Activated CD8-positive, alpha-beta T cell treated with anti-CD3 and anti-CD28 coated beads for 36 hours (primary cell): ENCODE data around the gene HEATR5A. TPM values are rescaled to one million over a fixed set of nuclear protein-coding genes. Genes with fewer than 3 reads are reported as not detected.

ENCODE experiments used
- ATAC-seq: fragments of 200-7000 bp; cut with Tn5 transposase; one replicate; pipeline ENCODE4 v1.10.0; 2021; ENCODE audit warnings: mild to moderate bottlenecking, moderate library complexity
- CTCF ChIA-PET: fragments of 350-600 bp; sonication (Branson Sonifier 250); formaldehyde crosslinking; loops from one replicate; lab custom pipeline; 2021; ENCODE audit warnings: antibody characterized with exemption; lab: Charles Lee
- POLR2A ChIA-PET: fragments of 350-600 bp; sonication (Branson Sonifier 250); formaldehyde crosslinking; loops from one replicate; lab custom pipeline; 2021; ENCODE audit warnings: antibody characterized with exemption; lab: Charles Lee
- DNase-seq: peaks from one replicate; pipeline ENCODE4 v3.0.0-alpha.2; 2020
- H3K27ac Mint-ChIP-seq: one replicate; pipeline ENCODE4 v1.8.0; 2021; ENCODE audit warnings: mild to moderate bottlenecking, mixed read lengths
- H3K27me3 Mint-ChIP-seq: one replicate; pipeline ENCODE4 v1.8.0; 2021; ENCODE audit warnings: mixed read lengths
- H3K36me3 Mint-ChIP-seq: one replicate; pipeline ENCODE4 v1.8.0; 2021; ENCODE audit warnings: low read depth, mixed read lengths
- H3K4me1 Mint-ChIP-seq: one replicate; pipeline ENCODE4 v1.8.0; 2021; ENCODE audit warnings: low read depth, mixed read lengths
- H3K4me3 Mint-ChIP-seq: one replicate; pipeline ENCODE4 v1.8.0; 2021; ENCODE audit warnings: mild to moderate bottlenecking, moderate library complexity, mixed read lengths
- H3K9me3 Mint-ChIP-seq: one replicate; pipeline ENCODE4 v1.8.0; 2021; ENCODE audit warnings: mixed read lengths
- CTCF ChIP-seq: fragments of 200-600 bp; IDR thresholded peaks from one replicate; pipeline ENCODE4 v1.8.0; 2022; ENCODE audit warnings: antibody characterized with exemption, mild to moderate bottlenecking
- intact Hi-C: fragments of 100-400 bp; cut with micrococcal nuclease; formaldehyde crosslinking; loops from one replicate; pipeline ENCODE4 v1.10.0; 2022
- total RNA-seq, 2 experiments: library from RNA; stranded (reverse); gene quantifications; one replicate each; pipeline ENCODE4 v1.2.3, GENCODE V29; 2021

Gene HEATR5A
- total RNA-seq, 2 experiments from 2014 or later, result 12.7 to 15.7 TPM

- no peaks in the 10 kb centered on the region for H3K9me3 Mint-ChIP-seq
- DNase-seq (no peak), ATAC-seq (no peak)
- H3K4me3 Mint-ChIP-seq, result no peak overlapping the region
- no peak for TF ChIP-seq CTCF
- ChIA-PET POLR2A (no interaction called here), CTCF (interaction anchor here (1.8 kb wide), 1 partner anchor 9 kb away, joined by 8 read pairs; no protein-coding TSS in a partner anchor)
- H3K36me3 Mint-ChIP-seq, result peaks cover 3% of the 10 kb centered on the region
- no peak overlapping the region for H3K27ac Mint-ChIP-seq
- intact Hi-C loops, result no loop called here
- H3K4me1 Mint-ChIP-seq, result no peaks in the 10 kb centered on the region
- no peaks in the 10 kb centered on the region for H3K27me3 Mint-ChIP-seq
These were observed 74.3 kb downstream of the HEATR5A start for GRCh38 chr14:31346097-31346496.

- POLR2A ChIA-PET, result interaction anchor here (0.6 kb wide), 1 partner anchor 75 kb away, joined by 3 read pairs; no protein-coding TSS in a partner anchor
These were observed 79.1 kb downstream of the HEATR5A start for GRCh38 chr14:31341280-31341679.

GRCh38 chr14:31340297-31341063, 79.9 kb downstream of the HEATR5A start:
- ChIA-PET CTCF (no interaction called here), POLR2A (interaction anchor here (0.8 kb wide), 1 partner anchor 82 kb away, joined by 3 read pairs; no protein-coding TSS in a partner anchor)
- Mint-ChIP-seq H3K4me1 (no peaks in the 10 kb centered on the region), H3K36me3 (peaks cover 1% of the 10 kb centered on the region), H3K27me3 (no peaks in the 10 kb centered on the region), H3K4me3 (no peak overlapping the region), H3K9me3 (no peaks in the 10 kb centered on the region), H3K27ac (no peak overlapping the region)
- no peak for ATAC-seq
- no peak for DNase-seq
- intact Hi-C loops, result no loop called here
- no peak for TF ChIP-seq CTCF

More at GRCh38 chr14:31341280-31341679, 79.1 kb downstream of the HEATR5A start:
- no peak overlapping the region for H3K27ac Mint-ChIP-seq
- peaks cover 1% of the 10 kb centered on the region for H3K36me3 Mint-ChIP-seq
- no peaks in the 10 kb centered on the region for H3K4me1 Mint-ChIP-seq
- no peak overlapping the region for H3K4me3 Mint-ChIP-seq
- intact Hi-C loops, result no loop called here
- ATAC-seq (no peak), DNase-seq (no peak)
- no peak for TF ChIP-seq CTCF
- H3K27me3 Mint-ChIP-seq, result no peaks in the 10 kb centered on the region
- CTCF ChIA-PET, result no interaction called here
- no peaks in the 10 kb centered on the region for H3K9me3 Mint-ChIP-seq

- H3K4me3 Mint-ChIP-seq, result no peak overlapping the region
- TF ChIP-seq CTCF, result no peak
- DNase-seq, result no peak
- CTCF ChIA-PET, result no interaction called here
- H3K4me1 Mint-ChIP-seq, result no peaks in the 10 kb centered on the region
- no peaks in the 10 kb centered on the region for H3K9me3 Mint-ChIP-seq
- H3K27ac Mint-ChIP-seq, result no peak overlapping the region
- H3K27me3 Mint-ChIP-seq, result no peaks in the 10 kb centered on the region
- intact Hi-C loops, result no loop called here
- H3K36me3 Mint-ChIP-seq, result peaks cover 1% of the 10 kb centered on the region
- no peak for ATAC-seq
- POLR2A ChIA-PET, result no interaction called here
These were observed 80.6 kb downstream of the HEATR5A start for GRCh38 chr14:31339743-31340142.

- no peak overlapping the region for H3K27ac Mint-ChIP-seq
- ChIA-PET POLR2A (no interaction called here), CTCF (no interaction called here)
- no peak overlapping the region for H3K4me3 Mint-ChIP-seq
- no peak for TF ChIP-seq CTCF
- ATAC-seq (no peak), DNase-seq (no peak)
- no peaks in the 10 kb centered on the region for H3K4me1 Mint-ChIP-seq
- no peaks in the 10 kb centered on the region for H3K27me3 Mint-ChIP-seq
- intact Hi-C loops, result no loop called here
- H3K9me3 Mint-ChIP-seq, result no peaks in the 10 kb centered on the region
- peaks cover 7% of the 10 kb centered on the region for H3K36me3 Mint-ChIP-seq
These were observed 83.0 kb downstream of the HEATR5A start for GRCh38 chr14:31337331-31337730.
